GM12864 (cell line): ENCODE results near the gene C20orf173.

Source experiments
- DNase-seq: peaks from one replicate; pipeline ENCODE4 v3.0.0-alpha.2; 2011; ENCODE audit warnings: low read depth
- H3K4me3 ChIP-seq: 2 replicates; pipeline ENCODE4 v1.5.1; 2011; ENCODE audit warnings: mild to moderate bottlenecking, low read depth, low read length, control low read depth
- TF ChIP-seq, protein P1 (sequence below): IDR thresholded peaks from 2 replicates; pipeline ENCODE4 v1.5.1; 2011; ENCODE audit warnings: low read depth, mild to moderate bottlenecking, moderate library complexity, low read length, control low read depth, inconsistent platforms; ENCODE audit errors: missing control alignments

C20orf173 gene

DNA sequence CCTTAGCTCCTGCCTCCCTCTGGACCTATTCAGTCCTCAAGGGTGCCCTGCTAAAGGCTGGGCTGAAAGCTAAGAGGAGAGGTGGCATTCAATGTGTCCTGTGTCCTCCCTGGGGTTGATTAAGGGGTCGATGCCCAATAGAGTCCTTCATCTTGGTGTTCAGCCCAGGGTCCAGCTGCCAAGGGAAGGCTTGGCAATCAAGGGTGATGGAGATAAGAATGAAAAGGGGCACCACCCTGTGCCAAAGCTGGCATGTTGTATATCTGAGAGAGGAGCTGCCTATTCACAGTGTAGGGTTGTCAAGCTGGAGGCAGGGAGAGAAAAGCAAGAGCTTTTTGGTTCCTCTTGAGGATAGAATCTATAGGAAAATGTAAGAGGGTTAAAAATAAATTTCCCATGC is 12.3 kb downstream of the C20orf173 start:
- TF ChIP-seq, protein P1, sequence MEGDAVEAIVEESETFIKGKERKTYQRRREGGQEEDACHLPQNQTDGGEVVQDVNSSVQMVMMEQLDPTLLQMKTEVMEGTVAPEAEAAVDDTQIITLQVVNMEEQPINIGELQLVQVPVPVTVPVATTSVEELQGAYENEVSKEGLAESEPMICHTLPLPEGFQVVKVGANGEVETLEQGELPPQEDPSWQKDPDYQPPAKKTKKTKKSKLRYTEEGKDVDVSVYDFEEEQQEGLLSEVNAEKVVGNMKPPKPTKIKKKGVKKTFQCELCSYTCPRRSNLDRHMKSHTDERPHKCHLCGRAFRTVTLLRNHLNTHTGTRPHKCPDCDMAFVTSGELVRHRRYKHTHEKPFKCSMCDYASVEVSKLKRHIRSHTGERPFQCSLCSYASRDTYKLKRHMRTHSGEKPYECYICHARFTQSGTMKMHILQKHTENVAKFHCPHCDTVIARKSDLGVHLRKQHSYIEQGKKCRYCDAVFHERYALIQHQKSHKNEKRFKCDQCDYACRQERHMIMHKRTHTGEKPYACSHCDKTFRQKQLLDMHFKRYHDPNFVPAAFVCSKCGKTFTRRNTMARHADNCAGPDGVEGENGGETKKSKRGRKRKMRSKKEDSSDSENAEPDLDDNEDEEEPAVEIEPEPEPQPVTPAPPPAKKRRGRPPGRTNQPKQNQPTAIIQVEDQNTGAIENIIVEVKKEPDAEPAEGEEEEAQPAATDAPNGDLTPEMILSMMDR = no peak
- DNase-seq = no peak
- no peak overlapping the region for H3K4me3 ChIP-seq

DNA sequence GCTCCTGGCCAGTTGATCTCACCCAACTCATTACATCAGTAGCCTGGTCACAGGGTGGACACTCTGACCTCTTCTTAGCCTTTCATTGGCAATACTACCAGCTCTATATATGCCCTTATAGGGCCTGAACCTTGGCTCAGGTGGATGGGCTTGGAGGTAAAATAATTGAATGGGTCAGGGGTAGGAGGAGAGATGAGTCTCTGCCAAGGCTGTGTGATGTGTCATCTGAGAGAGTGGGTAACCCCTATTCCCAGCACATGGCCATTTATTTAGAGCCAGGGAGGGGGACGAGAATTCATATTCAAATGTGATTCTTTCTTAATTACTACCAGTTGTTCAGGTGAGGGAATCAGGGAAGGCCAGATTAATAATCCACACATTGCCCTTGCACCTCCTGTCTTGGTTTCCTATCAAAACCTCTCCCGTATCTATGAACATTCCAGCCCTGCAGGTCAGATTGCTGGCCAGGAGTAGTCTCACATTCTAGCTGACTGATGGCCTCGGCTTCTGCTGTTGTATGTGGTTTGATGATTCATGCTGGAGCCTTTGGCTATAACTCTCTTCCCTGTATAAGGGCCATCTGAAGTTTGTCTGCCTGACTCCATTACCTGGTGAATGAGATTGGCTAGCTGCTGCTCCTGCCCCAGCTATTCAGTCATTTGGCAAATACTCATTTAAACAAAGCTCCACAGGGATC is 13.4 kb downstream of the C20orf173 start:
- DNase-seq = no peak
- H3K4me3 ChIP-seq = no peak overlapping the region
- TF ChIP-seq, protein P1 = no peak

DNA sequence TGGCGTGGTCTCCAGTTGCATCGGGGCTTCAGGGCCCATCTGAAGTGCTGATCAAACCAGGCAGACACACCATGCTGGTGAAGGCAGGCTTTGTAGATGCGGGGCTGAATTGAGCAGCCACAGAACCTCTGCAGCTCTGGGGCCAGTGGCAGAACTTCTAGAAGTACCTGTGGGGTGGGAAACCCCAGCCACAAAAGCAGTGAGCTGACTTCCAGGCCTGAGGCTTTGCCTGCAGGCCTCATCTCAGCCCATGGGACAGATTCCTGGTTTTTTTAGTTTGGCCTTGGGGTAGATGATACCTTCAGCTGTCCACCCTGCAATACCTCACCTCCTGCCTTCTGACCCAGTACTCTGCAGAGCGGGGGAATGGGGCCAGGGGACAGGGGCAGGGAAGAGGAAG is 14.1 kb downstream of the C20orf173 start:
- no peak overlapping the region for H3K4me3 ChIP-seq
- DNase-seq = no peak
- TF ChIP-seq, protein P1 = no peak

DNA sequence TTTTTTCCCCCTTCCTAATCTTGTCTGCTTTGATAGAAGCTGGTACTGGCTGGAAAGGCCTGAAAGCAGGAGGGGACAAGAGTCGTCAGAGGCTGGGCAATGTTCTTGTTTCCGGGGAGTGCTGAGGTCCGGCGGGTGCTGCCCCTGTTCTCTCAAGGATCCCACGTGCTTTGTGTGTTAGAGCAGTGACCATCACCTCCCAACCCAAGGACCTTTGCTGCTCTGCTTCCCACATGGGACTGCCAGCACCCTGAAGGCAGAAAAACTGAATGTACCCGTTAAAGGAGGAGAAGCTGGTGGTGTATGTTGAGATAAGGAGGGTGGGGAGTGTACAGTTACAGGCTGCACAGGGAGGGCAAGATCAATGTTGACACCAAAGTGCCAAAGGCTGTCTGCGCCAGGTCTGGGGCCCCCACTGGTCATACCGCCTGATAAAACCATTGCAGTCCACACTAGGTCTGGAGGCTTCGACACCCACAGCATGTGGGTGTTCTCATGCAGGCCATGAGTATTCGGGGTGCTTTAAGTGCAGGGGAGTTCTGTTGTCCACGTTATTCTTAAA is 15.0 kb downstream of the C20orf173 start:
- TF ChIP-seq, protein P1 = no peak
- no peak for DNase-seq
- no peak overlapping the region for H3K4me3 ChIP-seq

DNA sequence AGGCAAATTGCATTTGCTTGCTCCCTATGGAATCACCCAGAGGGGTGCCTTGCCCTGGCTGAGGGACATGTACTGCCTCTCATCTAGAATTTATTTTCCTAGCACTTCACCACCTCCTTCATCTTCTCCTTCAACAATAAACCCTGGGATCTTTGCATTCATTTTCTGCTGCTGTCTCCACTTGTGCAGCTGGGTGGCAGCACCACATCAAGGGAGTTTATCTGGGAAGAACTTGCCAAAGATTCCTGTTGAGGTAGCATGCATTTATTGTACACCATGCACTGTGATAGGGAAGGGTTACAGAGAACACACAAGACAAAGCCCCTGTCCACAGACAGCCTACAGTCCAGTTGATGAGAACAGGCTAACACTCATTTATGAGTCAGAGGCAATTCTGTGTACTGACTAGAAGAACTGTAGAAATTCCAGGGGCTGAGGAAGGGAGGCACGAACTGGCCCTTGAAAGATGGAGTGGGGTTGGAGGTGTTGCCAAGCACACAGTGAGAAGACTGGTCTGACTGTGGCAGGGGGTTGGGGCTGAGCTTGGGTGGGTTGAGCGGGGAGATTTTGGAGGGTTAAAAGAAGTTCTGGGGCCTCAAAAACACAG is 17.5 kb downstream of the C20orf173 start:
- H3K4me3 ChIP-seq = no peak overlapping the region

DNA sequence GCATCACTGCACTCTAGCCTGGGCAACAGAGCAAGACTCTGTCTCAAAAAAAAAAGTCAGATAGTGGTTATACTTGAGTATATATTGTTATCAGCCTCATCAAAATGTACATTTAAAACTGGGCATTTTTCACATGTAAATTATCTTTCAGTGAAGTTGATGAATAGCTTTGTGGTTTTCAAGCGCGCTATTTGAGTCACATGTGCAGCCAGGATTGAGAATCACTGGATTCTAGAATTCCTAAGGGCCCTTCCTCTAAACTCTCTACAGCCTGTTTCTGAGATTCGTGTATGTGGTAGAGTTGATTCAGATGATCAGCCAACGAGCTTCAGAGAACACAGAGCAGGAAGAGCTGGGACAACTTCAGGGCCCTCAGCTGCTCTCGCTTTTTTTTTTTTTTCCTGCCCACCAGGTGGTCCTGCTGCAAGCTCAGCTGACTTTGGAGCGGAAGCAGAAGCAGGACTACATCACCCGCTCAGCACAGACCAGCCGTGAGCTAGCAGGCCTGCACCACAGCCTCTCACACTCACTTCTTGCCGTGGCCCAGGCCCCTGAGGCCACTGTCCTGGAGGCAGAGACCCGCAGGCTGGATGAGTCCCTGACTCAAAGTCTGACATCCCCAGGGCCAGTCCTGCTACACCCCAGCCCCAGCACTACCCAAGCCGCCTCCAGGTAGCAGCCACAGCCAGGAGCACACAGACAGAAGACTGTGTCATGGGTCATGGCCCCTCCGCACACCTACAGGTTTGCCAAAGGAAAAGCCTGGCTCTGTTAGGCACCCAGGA is 18.3 kb downstream of the C20orf173 start:
- H3K4me3 ChIP-seq = no peak overlapping the region
- TF ChIP-seq, protein P1 = no peak
- DNase-seq = no peak

More for the DNA sequence above, 17.5 kb downstream of the C20orf173 start:
- TF ChIP-seq, protein P1 = peak; percentile 28
- no peak for DNase-seq
